AG04449 (cell line): ENCODE measurements around the gene ANKRD42.
"Not testable (repeated sequence)": the region's sequence is repeated elsewhere in the genome, so short reads cannot be mapped to it uniquely, and the experiment has no call there.

Experiments
- CTCF ChIA-PET: fragments of 350-600 bp; formaldehyde crosslinking; extraction: SDS; loops from one replicate; lab custom pipeline; 2021; ENCODE audit warnings: antibody characterized with exemption; lab: Yijun Ruan, JAX
- POLR2A ChIA-PET: fragments of 400-600, 350-600 bp; formaldehyde crosslinking; extraction: SDS; loops from one replicate; lab custom pipeline; 2020; ENCODE audit warnings: antibody characterized with exemption, inconsistent platforms; lab: Yijun Ruan, JAX
- DNase-seq: peaks from one replicate; pipeline ENCODE4 v3.0.0-alpha.2; 2010; ENCODE audit warnings: low read depth, low spot score
- H3K4me3 ChIP-seq: 2 replicates; pipeline ENCODE4 v1.5.1; 2011; ENCODE audit warnings: low read depth, mild to moderate bottlenecking, control low read depth, low read length
- CTCF ChIP-seq: IDR thresholded peaks from one replicate; pipeline ENCODE4 v1.5.1; 2011; ENCODE audit warnings: mild to moderate bottlenecking, moderate library complexity, low read length, control low read depth, inconsistent platforms; ENCODE audit not compliant: insufficient read depth; ENCODE audit errors: missing control alignments

The ANKRD42 gene

GRCh38 chr11:83256602-83257340 is 63.3 kb downstream of the ANKRD42 start:
- no peak overlapping the region for H3K4me3 ChIP-seq
- POLR2A ChIA-PET, result interaction anchor here (1.3 kb wide), 1 partner anchor 29 kb away, joined by 3 read pairs; the partner anchor contains the start of gene CCDC90B
- CTCF ChIA-PET, result interaction anchor here (1.0 to 1.8 kb wide), 6 partner anchors 11 to 390 kb away, joined by 3 to 5 read pairs (median 4); no protein-coding TSS in a partner anchor
- no peak for DNase-seq
- TF ChIP-seq CTCF, result no peak

- ChIA-PET POLR2A (interaction anchor here (0.6 kb wide), 1 partner anchor 56 kb away, joined by 3 read pairs; no protein-coding TSS in a partner anchor), CTCF (interaction anchor here (0.9 to 5.8 kb wide), 3 partner anchors 8 to 562 kb away, joined by 3 to 53 read pairs (median 4); no protein-coding TSS in a partner anchor)
- DNase-seq, result no peak
- TF ChIP-seq CTCF, result no peak
- no peak overlapping the region for H3K4me3 ChIP-seq
Observed at GRCh38 chr11:83257761-83258168, 64.3 kb downstream of the ANKRD42 start.

- POLR2A ChIA-PET, result no interaction called here
Observed at GRCh38 chr11:83259559-83259958, 66.0 kb downstream of the ANKRD42 start.

GRCh38 chr11:83265331-83265730 is 71.8 kb downstream of the ANKRD42 start:
- CTCF ChIA-PET, result interaction anchor here (0.9 to 1.3 kb wide), 3 partner anchors 15 to 552 kb away, joined by 4 to 5 read pairs (median 5); no protein-coding TSS in a partner anchor

More at GRCh38 chr11:83259559-83259958, 66.0 kb downstream of the ANKRD42 start:
- TF ChIP-seq CTCF, result no peak
- CTCF ChIA-PET, result interaction anchor here (5.8 kb wide), 1 partner anchor 10 kb away, joined by 53 read pairs; no protein-coding TSS in a partner anchor
- no peak overlapping the region for H3K4me3 ChIP-seq
- no peak for DNase-seq

GRCh38 chr11:83269080-83269479 is 75.6 kb downstream of the ANKRD42 start:
- POLR2A ChIA-PET, H3K4me3 ChIP-seq, CTCF ChIA-PET, DNase-seq: not testable (repeated sequence)

More at GRCh38 chr11:83265331-83265730, 71.8 kb downstream of the ANKRD42 start:
- no peak overlapping the region for H3K4me3 ChIP-seq
- DNase-seq, result no peak
- POLR2A ChIA-PET, result interaction anchor here (0.8 kb wide), 1 partner anchor 21 kb away, joined by 3 read pairs; the partner anchor contains the start of gene CCDC90B
- no peak for TF ChIP-seq CTCF

- POLR2A ChIA-PET, DNase-seq, H3K4me3 ChIP-seq, CTCF ChIA-PET: not testable (repeated sequence)
Observed at GRCh38 chr11:83271734-83272133, 78.2 kb downstream of the ANKRD42 start.

GRCh38 chr11:83272627-83273026 is 79.1 kb downstream of the ANKRD42 start:
- ChIA-PET CTCF (interaction anchor here (1.1 to 1.5 kb wide), 2 partner anchors 23 to 406 kb away, joined by 3 to 6 read pairs; no protein-coding TSS in a partner anchor), POLR2A (no interaction called here)
- no peak for DNase-seq
- no peak for TF ChIP-seq CTCF
- H3K4me3 ChIP-seq, result no peak overlapping the region
